ENCODE data around the gene KCND3. TPM values are rescaled to one million over a fixed set of nuclear protein-coding genes. Genes with fewer than 3 reads are reported as not detected.
A peak's percentile ranks its signal among the peaks of the same experiment; 100 is the strongest.

KCND3 gene
- polyA plus RNA-seq, 3 donors, result not detected

- TF ChIP-seq CTCF (IDR thresholded peaks at IDR 0.05), result no peak
- peaks cover 5 to 13% (median 8%) of the 10 kb centered on the region in 3 donors for H3K27me3 Mint-ChIP-seq (ENCODE audit: low read depth in 3 of 3)
- no peaks in the 10 kb centered on the region for H3K27me3 ChIP-seq (ENCODE audit: control insufficient read depth in 2 of 2, insufficient read depth in 2 of 2, low read length in 2 of 2)
Measured at GRCh38 chr1:111793923-111794322, 195.5 kb downstream of the KCND3 start.

GRCh38 chr1:111792249-111792648 lies 197.2 kb downstream of the KCND3 start:
- Histone ChIP-seq H3K27me3 (ENCODE audit: control insufficient read depth in 2 of 2, insufficient read depth in 2 of 2, low read length in 2 of 2) (no peaks in the 10 kb centered on the region), H3K9ac (ENCODE audit: insufficient read depth, low read length, poor library complexity, severe bottlenecking) (no peak overlapping the region), H3K4me3 (replicated peaks in 1 of 3; ENCODE audit: low read depth in 2 of 3, low read length in 3 of 3) (no peak overlapping the region), H3K36me3 (replicated peaks in 1 of 2; ENCODE audit: control insufficient read depth in 1 of 2, insufficient read depth in 2 of 2, low read length in 2 of 2) (no peaks in the 10 kb centered on the region), H3K9me3 (replicated peaks in 1 of 2; ENCODE audit: control insufficient read depth in 1 of 2, insufficient read depth in 1 of 2, low read length in 2 of 2) (no peaks in the 10 kb centered on the region), H3K4me1 (ENCODE audit: control insufficient read depth in 1 of 2, insufficient read depth in 2 of 2, low read length in 2 of 2) (no peaks in the 10 kb centered on the region), H3K27ac (ENCODE audit: low read depth in 1 of 2, low read length in 2 of 2) (no peak overlapping the region), H3K79me2 (ENCODE audit: insufficient read depth, low read length) (no peaks in the 10 kb centered on the region), H2AFZ (ENCODE audit: insufficient read depth, low read depth, low read length, poor library complexity, severe bottlenecking) (no peak overlapping the region), H4K20me1 (ENCODE audit: insufficient read depth, low read length) (no peaks in the 10 kb centered on the region), H3K4me2 (replicated peaks; ENCODE audit: extremely low read depth, low read length, poor library complexity, severe bottlenecking) (no peak overlapping the region)
- peak overlapping the region in 1 of 7 donors; percentile 41 for H3K27ac Mint-ChIP-seq
- intact Hi-C loops (cut with micrococcal nuclease), result no loop called here
- peaks cover 5% of the 10 kb centered on the region for H3K4me1 Mint-ChIP-seq
- H3K36me3 Mint-ChIP-seq, result no peaks in the 10 kb centered on the region
- H3K9me3 Mint-ChIP-seq, result no peaks in the 10 kb centered on the region
- no peak for DNase-seq
- H3K4me3 Mint-ChIP-seq, result peak overlapping the region in 1 of 2 donors; percentile 32
- WGBS (ENCODE audit: insufficient coverage), result 80% methylated on average over 2 of the region's 5 CpGs
- peaks cover 5 to 14% (median 9%) of the 10 kb centered on the region in 3 donors for H3K27me3 Mint-ChIP-seq (ENCODE audit: low read depth in 3 of 3)
- no peak for TF ChIP-seq CTCF (IDR thresholded peaks at IDR 0.05)

More at GRCh38 chr1:111793923-111794322, 195.5 kb downstream of the KCND3 start:
- Mint-ChIP-seq H3K36me3 (no peaks in the 10 kb centered on the region), H3K4me1 (peaks cover 5% of the 10 kb centered on the region), H3K27ac (no peak overlapping the region), H3K9me3 (no peaks in the 10 kb centered on the region), H3K4me3 (no peak overlapping the region)
- no CpG with 5 or more reads among the region's 2 CpGs for WGBS (ENCODE audit: insufficient coverage)
- Histone ChIP-seq H3K4me3 (replicated peaks in 1 of 3; ENCODE audit: low read depth in 2 of 3, low read length in 3 of 3) (no peak overlapping the region), H3K9ac (ENCODE audit: insufficient read depth, low read length, poor library complexity, severe bottlenecking) (no peak overlapping the region), H3K36me3 (replicated peaks in 1 of 2; ENCODE audit: control insufficient read depth in 1 of 2, insufficient read depth in 2 of 2, low read length in 2 of 2) (no peaks in the 10 kb centered on the region), H3K4me2 (replicated peaks; ENCODE audit: extremely low read depth, low read length, poor library complexity, severe bottlenecking) (no peak overlapping the region), H4K20me1 (ENCODE audit: insufficient read depth, low read length) (no peaks in the 10 kb centered on the region), H2AFZ (ENCODE audit: insufficient read depth, low read depth, low read length, poor library complexity, severe bottlenecking) (no peak overlapping the region), H3K9me3 (replicated peaks in 1 of 2; ENCODE audit: control insufficient read depth in 1 of 2, insufficient read depth in 1 of 2, low read length in 2 of 2) (no peaks in the 10 kb centered on the region), H3K27ac (ENCODE audit: low read depth in 1 of 2, low read length in 2 of 2) (no peak overlapping the region), H3K4me1 (ENCODE audit: control insufficient read depth in 1 of 2, insufficient read depth in 2 of 2, low read length in 2 of 2) (no peaks in the 10 kb centered on the region), H3K79me2 (ENCODE audit: insufficient read depth, low read length) (no peaks in the 10 kb centered on the region)
- DNase-seq, result no peak
- intact Hi-C loops (cut with micrococcal nuclease), result no loop called here

Measured in CD14-positive monocyte (primary cell).